IPS-18c (cell line): Measurements from ENCODE around the gene TRAF1.

Experiments used
- H3K4me3 ChIP-seq: 2 replicates; pipeline ENCODE4 v1.7.0; 2013; ENCODE audit warnings: low read depth, mild to moderate bottlenecking, low read length, moderate library complexity; ENCODE audit not compliant: insufficient read depth
- H3K9me3 ChIP-seq: one replicate; pipeline ENCODE4 v1.6.1; 2013; ENCODE audit warnings: mild to moderate bottlenecking, low read length, moderate library complexity; ENCODE audit not compliant: control insufficient read depth, insufficient read depth

The TRAF1 gene

DNA sequence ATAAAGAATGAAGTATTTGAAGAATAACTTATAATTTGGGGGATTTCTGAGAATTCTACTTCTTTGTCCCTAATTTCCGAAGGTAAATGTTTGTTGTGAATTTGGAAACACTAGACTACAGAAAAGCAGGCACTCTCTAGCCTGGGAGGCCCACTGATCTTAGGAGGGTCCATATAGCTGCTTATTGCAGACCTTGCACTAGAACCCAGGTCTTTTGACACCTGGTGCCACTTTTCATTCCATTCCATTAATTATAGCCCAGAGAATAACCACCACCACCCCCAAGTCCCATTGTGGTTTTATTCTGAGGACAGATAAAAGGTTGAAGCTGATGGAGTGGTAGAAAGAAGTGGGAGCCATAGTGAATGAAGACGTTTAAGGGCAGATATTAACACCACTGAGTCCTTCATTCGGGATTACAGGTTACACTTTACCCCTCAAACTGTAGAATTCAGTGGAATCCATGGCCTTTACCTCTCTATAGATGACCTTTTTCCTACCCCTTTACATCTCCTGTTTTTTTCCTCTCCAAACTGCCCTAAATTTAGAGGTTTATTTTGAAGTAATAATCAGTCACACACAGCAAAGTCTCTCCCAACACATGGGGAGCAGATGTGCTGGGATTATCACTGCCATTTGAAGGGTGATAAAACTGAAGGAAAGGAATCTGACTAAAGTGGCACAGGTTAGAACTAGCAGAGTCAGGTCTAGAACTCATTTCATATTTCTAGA, 71.8 kb downstream of the TRAF1 start:
- Histone ChIP-seq H3K9me3 (no peaks in the 10 kb centered on the region), H3K4me3 (no peak overlapping the region)

DNA sequence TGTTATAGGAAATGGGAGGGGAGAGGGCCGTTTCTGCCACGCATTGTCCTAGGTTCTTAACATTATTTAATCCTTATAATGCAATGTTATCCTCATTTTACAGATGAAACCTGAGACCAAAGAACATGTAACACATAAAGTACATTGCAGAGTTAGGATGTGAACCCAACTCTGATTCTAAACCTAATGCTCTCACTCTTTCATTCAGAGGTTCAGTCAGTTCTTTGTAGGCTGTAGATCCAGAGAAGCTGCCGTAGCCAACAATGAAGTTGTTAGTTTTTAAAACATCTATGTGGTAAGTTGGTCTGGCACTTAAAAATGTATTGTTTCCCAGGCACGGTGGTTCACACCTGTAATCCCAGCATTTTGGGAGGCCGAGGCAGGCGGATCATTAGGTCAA, 73.4 kb downstream of the TRAF1 start:
- H3K4me3 ChIP-seq = no peak overlapping the region
- no peaks in the 10 kb centered on the region for H3K9me3 ChIP-seq
